ENCODE measurements around the gene ELN. TPM values are rescaled to one million over a fixed set of nuclear protein-coding genes. Genes with fewer than 3 reads are reported as not detected.
A peak's percentile ranks its signal among the peaks of the same experiment; 100 is the strongest.
"Not testable (repeated sequence)": the region's sequence is repeated elsewhere in the genome, so short reads cannot be mapped to it uniquely, and the experiment has no call there.

Gene ELN
- total RNA-seq, 4 donors from 2014 or later = 29.0 to 65.7 (median 50.8) TPM

GRCh38 chr7:74040791-74041520, 13.0 kb downstream of the ELN start:
- 89 to 95% methylated on average over 7 to 12 of the region's 12 CpGs for WGBS, 2 donors
- no peak overlapping the region for H3K27ac ChIP-seq
- H3K9me3 ChIP-seq = no peaks in the 10 kb centered on the region
- peaks cover 9 to 19% of the 10 kb centered on the region in 2 donors for H3K4me1 ChIP-seq
- no peak for DNase-seq
- H3K4me3 ChIP-seq (replicated peaks in 1 of 3) = no peak overlapping the region
- intact Hi-C loops (cut with DNase I) = no loop called here
- TF ChIP-seq POLR2A (IDR thresholded peaks at IDR 0.05) = no peak
- TF ChIP-seq CTCF (IDR thresholded peaks at IDR 0.05) = no peak
- peaks cover 0 to 8% of the 10 kb centered on the region in 2 donors for H3K36me3 ChIP-seq
- H3K27me3 ChIP-seq = no peaks in the 10 kb centered on the region

- 51 to 59% methylated on average over 17 to 20 of the region's 24 CpGs for WGBS, 2 donors
- intact Hi-C loops (cut with DNase I) = no loop called here
- peak; percentile 69 to 70 for DNase-seq
- Histone ChIP-seq H3K4me1 (peaks cover 9 to 19% of the 10 kb centered on the region in 2 donors), H3K36me3 (no peaks in the 10 kb centered on the region), H3K4me3 (replicated peaks in 1 of 3) (no peak overlapping the region), H3K27me3 (no peaks in the 10 kb centered on the region), H3K27ac (peak overlapping the region in 1 of 3 donors; percentile 43), H3K9me3 (no peaks in the 10 kb centered on the region)
- TF ChIP-seq POLR2A (IDR thresholded peaks at IDR 0.05) (no peak), CTCF (IDR thresholded peaks at IDR 0.05) (no peak)
Observed at GRCh38 chr7:74042746-74043522, 15.0 kb downstream of the ELN start.

- H3K27ac ChIP-seq = peak overlapping the region in 1 of 3 donors; percentile 43
- no peaks in the 10 kb centered on the region for H3K36me3 ChIP-seq
- no peaks in the 10 kb centered on the region for H3K27me3 ChIP-seq
- intact Hi-C loops (cut with DNase I) = no loop called here
- H3K4me1 ChIP-seq = peaks cover 9 to 14% of the 10 kb centered on the region in 2 donors
- no peaks in the 10 kb centered on the region for H3K9me3 ChIP-seq
- no peak overlapping the region for H3K4me3 ChIP-seq (replicated peaks in 1 of 3)
- TF ChIP-seq POLR2A (IDR thresholded peaks at IDR 0.05) (no peak), CTCF (IDR thresholded peaks at IDR 0.05) (no peak)
- WGBS, 2 donors = 69 to 82% methylated on average over 7 to 8 of the region's 9 CpGs
- no peak for DNase-seq
Observed at GRCh38 chr7:74043523-74043951, 15.6 kb downstream of the ELN start.

- no peak for DNase-seq
- Histone ChIP-seq H3K4me1 (peaks cover 9 to 14% of the 10 kb centered on the region in 2 donors), H3K27ac (no peak overlapping the region), H3K36me3 (no peaks in the 10 kb centered on the region), H3K9me3 (no peaks in the 10 kb centered on the region), H3K27me3 (no peaks in the 10 kb centered on the region), H3K4me3 (replicated peaks in 1 of 3) (no peak overlapping the region)
- no peak for TF ChIP-seq CTCF (IDR thresholded peaks at IDR 0.05)
- TF ChIP-seq POLR2A (IDR thresholded peaks at IDR 0.05) = no peak
- WGBS, 2 donors = 81 to 88% methylated on average over 15 to 20 of the region's 20 CpGs
- intact Hi-C loops (cut with DNase I) = no loop called here
Observed at GRCh38 chr7:74044366-74045350, 16.7 kb downstream of the ELN start.

- H3K36me3 ChIP-seq; intact Hi-C loops (cut with DNase I); H3K9me3 ChIP-seq; H3K4me3 ChIP-seq (replicated peaks in 1 of 3); H3K27ac ChIP-seq; H3K27me3 ChIP-seq; DNase-seq: not testable (repeated sequence)
- WGBS, 2 donors = 89 to 97% methylated on average over 6 to 7 of the region's 7 CpGs
- H3K4me1 ChIP-seq = peaks cover 9 to 14% of the 10 kb centered on the region in 2 donors
Observed at GRCh38 chr7:74046581-74046980, 18.6 kb downstream of the ELN start.

Data from thyroid gland (tissue), 4 donors.